Epithelial cell of esophagus (primary cell): ENCODE results near the gene ITSN1.

ENCODE experiments used
- DNase-seq: peaks from one replicate; pipeline ENCODE4 v3.0.0; 2010; ENCODE audit warnings: low read depth
- H3K4me3 ChIP-seq: 2 replicates; pipeline ENCODE4 v1.5.1; 2011; ENCODE audit warnings: mild to moderate bottlenecking, low read length, control low read depth
- TF ChIP-seq, protein P1 (sequence below): IDR thresholded peaks from 2 replicates; pipeline ENCODE4 v1.5.1; 2011; ENCODE audit warnings: low read depth, mild to moderate bottlenecking, low read length, control low read depth, inconsistent platforms; ENCODE audit not compliant: insufficient read depth; ENCODE audit errors: missing control alignments

The ITSN1 gene

DNA sequence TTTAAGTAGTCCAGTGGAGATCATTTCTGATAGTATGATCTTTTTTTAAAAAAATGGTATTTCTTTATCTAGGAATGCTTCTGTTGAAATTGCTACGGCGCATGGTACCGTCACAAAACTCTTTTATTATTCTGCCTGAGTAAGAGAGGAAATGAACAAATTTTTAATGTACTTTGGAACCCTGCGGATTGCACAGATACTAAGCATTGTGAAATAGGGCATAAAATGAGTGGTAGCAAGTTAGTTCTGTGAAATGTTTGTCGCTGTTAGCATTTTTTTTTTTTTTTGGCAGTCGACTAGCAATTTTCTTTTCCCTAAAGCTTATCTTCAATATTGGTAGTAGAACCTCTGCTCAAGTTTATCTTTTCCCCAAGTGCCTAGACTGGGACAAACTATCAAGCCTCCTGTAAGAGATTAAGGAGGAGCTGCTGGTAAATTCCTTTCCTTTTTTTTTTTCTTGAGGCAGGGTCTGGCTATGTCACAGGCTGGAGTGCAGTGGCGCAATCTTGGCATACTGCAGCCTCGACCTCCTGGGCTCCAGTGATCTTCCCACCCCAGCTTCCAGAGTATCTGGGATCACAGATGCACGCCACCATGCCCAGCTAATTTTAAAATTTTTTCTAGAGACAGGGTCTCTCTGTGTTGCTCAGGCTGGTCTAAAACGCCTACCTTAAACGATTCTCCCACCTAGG, 2.2 kb downstream of the ITSN1 start:
- H3K4me3 ChIP-seq: no peak overlapping the region
- DNase-seq: peak; percentile 25
- TF ChIP-seq, protein P1, sequence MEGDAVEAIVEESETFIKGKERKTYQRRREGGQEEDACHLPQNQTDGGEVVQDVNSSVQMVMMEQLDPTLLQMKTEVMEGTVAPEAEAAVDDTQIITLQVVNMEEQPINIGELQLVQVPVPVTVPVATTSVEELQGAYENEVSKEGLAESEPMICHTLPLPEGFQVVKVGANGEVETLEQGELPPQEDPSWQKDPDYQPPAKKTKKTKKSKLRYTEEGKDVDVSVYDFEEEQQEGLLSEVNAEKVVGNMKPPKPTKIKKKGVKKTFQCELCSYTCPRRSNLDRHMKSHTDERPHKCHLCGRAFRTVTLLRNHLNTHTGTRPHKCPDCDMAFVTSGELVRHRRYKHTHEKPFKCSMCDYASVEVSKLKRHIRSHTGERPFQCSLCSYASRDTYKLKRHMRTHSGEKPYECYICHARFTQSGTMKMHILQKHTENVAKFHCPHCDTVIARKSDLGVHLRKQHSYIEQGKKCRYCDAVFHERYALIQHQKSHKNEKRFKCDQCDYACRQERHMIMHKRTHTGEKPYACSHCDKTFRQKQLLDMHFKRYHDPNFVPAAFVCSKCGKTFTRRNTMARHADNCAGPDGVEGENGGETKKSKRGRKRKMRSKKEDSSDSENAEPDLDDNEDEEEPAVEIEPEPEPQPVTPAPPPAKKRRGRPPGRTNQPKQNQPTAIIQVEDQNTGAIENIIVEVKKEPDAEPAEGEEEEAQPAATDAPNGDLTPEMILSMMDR: no peak

DNA sequence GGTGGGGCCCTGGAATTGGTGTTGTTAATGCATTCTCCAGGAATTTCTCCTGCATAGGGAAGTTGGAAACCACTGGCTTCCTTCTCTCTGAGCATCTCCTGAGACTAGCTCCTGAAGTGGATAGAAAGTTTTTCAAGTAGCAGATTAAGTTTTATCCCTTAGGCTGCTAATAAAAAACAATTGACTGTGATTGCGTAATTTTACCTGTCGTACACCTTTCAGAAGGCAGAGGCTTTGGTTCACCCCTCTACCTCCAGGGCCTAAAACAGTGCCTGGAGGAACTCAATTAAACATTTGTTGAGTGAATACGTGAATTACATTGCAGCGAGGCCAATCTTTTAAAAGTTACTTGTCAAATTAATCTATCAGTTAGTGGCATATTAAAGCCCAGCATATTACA, 3.4 kb downstream of the ITSN1 start:
- TF ChIP-seq, protein P1: no peak
- peak; percentile 19 for DNase-seq
- no peak overlapping the region for H3K4me3 ChIP-seq

DNA sequence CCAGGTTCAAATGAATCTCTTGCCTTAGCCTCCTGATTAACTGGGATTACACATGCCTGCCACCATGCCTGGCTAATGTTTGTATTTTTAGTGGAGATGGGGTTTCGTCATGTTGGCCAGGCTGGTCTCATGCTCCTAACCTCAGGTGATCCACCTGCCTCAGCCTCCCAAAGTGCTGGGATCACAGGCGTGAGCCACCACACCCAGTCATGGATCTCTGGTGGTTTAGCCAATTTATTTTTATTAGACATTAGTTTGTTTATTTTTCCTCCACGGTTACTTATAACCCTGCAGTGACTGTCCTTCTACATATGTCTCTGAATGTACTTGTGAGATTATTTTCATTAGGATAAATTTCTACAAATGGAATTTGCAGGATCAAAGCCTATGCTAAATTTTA, 5.3 kb downstream of the ITSN1 start:
- TF ChIP-seq, protein P1: no peak
- no peak overlapping the region for H3K4me3 ChIP-seq
- DNase-seq: no peak

DNA sequence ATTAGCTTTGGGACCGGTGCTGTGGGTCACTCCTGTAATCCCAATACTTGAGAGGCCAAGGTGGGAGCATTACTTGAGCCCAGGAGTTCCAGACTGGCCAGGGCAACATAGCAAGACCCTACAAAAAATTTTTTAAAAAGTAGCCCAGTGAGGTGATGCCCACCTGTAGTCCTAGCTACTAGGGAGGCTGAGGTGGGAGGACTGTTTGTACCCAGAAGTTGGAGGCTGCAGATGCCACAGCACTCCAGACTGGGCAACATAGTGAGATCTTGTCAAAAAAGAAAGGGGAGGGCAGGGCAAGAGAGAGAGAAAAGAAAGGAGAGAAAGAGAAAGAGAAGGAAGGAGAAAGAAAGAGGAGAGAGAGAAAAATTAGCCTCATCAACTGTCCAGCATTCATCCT, 6.3 kb downstream of the ITSN1 start:
- no peak overlapping the region for H3K4me3 ChIP-seq
- DNase-seq: no peak
- TF ChIP-seq, protein P1: no peak

DNA sequence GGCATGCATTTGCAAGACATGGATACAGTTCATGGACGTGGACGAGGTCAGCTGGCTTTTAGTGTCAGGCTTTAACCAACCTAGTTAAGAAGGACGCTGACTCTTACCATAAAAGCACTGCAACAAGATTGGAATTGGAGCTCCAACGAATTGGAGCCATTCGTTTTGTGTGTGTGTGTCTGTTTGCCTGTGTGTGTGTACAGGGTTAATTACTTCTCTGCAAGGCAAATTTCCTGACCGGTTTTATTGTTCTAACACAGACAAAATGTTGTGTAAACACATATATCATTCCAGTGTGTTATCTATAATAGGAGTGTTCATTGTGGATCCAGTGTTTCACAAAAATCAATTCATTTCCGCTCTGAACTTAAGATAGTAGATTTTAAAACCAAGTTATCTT, 7.9 kb downstream of the ITSN1 start:
- TF ChIP-seq, protein P1: no peak
- no peak overlapping the region for H3K4me3 ChIP-seq
- DNase-seq: no peak

DNA sequence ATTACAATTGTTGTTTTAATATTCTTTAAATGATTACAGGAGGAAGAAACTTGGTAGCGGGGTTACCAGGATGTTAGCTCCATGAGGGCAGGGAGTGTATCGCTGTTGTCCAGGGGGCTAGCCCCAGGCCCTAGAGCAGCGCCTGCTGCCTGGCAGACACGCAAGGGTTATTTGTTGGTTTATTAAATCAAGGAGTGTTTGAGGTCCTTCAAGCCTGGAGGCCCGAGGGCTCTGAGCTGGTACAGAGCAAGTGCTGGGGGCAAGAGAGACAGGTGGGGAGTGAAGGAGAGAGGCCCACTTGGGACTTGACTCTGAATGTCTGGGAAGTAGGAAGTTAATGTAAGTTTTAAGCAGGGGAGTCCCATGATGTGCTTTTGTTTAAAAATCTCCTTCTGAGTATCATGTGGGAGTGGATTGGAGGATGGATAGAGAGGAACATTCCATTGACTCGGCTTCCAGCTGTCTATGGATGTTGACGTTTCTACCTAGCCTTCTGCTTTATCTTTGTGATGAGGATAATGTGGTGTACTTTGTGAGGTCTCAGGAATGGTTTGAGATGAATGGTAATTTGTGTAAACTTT, 8.7 kb downstream of the ITSN1 start:
- no peak overlapping the region for H3K4me3 ChIP-seq
- TF ChIP-seq, protein P1: no peak
- DNase-seq: no peak
